Measurements from ENCODE around the gene CTNNB1.
A peak's percentile ranks its signal among the peaks of the same experiment; 100 is the strongest.

CTNNB1 gene

DNA sequence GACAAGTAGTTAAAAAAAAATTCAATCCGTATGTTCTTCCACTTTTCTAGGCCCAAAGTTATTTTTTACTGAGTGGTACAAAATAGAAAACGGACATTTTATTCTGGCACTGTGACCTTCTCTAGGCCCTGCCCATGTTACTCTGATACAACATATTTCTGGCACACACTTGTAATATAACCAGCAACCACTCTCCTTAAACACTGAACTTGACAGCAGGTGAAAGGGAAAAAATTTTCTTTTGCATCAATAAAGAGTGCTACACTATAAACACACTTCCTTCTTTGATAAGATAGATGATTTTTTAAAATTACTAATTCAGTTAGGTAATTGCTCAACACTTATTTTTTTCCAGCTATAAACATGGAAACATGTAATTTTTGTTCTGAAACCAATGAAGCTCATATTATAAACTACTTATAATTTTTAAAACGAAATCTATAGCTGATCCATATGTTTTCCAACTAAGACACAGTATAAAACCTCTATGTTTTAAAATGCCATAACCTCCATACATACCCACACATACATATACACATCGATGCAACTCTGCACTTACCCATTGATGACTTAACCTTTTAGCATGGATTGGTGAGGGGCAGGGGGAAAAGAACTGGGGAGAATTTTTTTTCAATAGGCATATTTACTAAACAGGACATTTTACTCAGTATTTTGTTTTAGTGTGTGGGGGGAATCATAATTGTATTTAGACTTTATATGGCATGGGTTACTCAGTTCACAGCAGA is 5.3 kb upstream of the CTNNB1 start:
- DNase-seq, result no peak

GRCh38 chr3:41194701-41195100 is 4.6 kb upstream of the CTNNB1 start:
- DNase-seq, result no peak

- no peak for DNase-seq
Observed at GRCh38 chr3:41195946-41196345, 3.4 kb upstream of the CTNNB1 start.

- no peak for DNase-seq
Observed at GRCh38 chr3:41196499-41197410, 2.5 kb upstream of the CTNNB1 start.

DNA sequence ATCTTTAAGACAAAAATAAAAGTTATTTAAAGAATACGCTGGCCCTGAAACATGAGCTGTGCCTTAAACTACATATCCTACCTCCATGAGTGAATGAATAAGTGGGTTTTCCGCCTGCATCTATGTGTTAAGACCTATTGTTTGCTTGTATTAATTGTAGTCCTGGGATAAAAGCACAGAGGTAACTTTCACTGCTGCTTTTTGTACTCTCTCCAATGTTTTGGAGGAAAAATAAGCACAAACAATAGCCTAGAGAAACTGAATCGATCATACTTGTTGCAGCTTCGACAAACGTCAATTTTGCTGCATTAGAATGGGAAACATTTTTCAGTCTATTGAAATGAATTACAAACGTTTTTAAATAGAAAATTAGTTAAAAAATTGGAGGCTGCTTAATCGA is 1.3 kb upstream of the CTNNB1 start:
- DNase-seq, result no peak

DNA sequence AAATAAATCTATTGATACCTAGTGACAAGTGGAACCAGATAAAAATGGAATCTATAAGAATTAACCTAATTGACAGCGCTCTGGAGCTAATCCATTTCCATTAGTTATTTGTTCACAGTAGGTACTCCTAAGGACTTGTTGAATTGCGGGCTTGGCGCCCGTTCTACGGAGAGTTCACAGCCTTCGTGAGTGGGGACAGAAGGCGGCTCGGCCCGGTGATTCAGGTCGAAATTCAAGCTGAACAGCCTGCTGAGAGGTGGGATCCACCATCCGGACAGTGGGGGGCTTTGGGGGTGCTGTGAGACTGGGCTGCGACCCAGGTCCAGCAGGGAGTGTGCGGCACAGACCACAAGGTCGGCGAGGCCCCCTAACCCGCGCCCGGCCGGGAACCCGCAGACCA is 779 bp upstream of the CTNNB1 start:
- peak; percentile 9 for DNase-seq

DNA sequence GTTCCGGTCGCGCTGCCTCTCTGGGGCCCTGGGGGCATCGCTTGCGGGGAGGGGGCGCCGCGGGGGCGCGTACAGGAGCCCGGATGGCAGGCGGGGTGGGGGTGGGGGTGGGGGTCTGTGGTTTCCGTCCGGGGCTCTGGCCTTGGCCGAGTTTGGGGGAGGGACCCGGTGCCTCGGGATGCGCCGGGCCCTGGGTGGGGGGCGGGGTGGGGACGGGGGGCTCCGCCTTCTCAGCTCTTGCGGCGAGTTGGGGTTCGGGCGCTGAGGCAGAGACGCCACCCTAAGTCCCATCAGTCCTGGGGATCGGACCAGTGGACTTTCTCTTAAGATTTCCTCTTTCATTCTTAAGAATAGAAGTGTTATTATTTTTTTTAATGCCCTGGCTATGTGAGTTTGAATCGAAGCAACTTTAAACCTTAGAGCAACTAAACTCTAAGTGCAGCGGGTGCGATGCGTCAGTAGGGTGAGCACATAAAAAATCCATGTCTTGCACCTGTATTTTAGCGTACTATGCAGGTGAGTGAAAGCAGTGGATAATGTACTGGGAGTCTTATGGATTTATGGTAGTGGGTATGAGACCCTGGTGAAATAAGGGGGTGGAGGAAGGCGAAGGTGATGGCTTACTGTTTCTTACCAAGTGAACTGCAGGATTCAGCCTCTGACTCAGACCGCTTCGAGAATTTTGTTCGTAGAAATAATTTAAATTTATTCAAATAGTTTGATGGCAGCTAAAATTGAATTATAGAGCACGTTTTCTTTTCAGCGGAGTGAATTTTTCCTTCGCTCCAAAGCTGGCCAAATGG is 762 bp downstream of the CTNNB1 start:
- no peak for DNase-seq

- DNase-seq, result no peak
Observed at GRCh38 chr3:41200669-41201021, 1.3 kb downstream of the CTNNB1 start.

GRCh38 chr3:41202075-41202833 is 2.9 kb downstream of the CTNNB1 start:
- DNase-seq, result no peak

- DNase-seq, result no peak
Observed at GRCh38 chr3:41202834-41203345, 3.6 kb downstream of the CTNNB1 start.

- DNase-seq, result no peak
Observed at GRCh38 chr3:41204369-41204768, 5.1 kb downstream of the CTNNB1 start.

- DNase-seq, result no peak
Observed at GRCh38 chr3:41205591-41205990, 6.3 kb downstream of the CTNNB1 start.

- no peak for DNase-seq
Observed at GRCh38 chr3:41207355-41207754, 8.1 kb downstream of the CTNNB1 start.

GRCh38 chr3:41208507-41209220 is 9.4 kb downstream of the CTNNB1 start:
- DNase-seq, result no peak

GRCh38 chr3:41209646-41210045 is 10.3 kb downstream of the CTNNB1 start:
- no peak for DNase-seq

DNA sequence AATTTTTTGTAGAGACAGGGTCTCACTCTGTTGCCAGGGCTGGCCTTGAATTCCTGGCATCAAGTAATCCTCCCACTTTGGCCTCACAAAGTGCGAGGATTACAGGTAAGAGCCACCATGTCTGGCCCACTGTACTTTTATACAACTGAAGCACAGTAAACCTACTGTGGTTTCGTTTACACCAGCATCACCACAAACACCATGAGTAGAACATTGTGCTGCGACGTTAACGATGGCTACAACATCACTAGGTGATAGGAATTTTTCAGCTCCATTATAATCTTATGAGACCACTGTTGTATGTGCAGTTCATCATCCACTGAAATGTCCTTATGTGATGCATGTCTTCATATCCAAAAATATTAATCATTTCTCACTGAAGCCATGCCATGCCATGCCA is 11.7 kb downstream of the CTNNB1 start:
- no peak for DNase-seq

GRCh38 chr3:41212088-41212487 is 12.8 kb downstream of the CTNNB1 start:
- DNase-seq, result no peak

- DNase-seq, result no peak
Observed at GRCh38 chr3:41213588-41213987, 14.3 kb downstream of the CTNNB1 start.

DNA sequence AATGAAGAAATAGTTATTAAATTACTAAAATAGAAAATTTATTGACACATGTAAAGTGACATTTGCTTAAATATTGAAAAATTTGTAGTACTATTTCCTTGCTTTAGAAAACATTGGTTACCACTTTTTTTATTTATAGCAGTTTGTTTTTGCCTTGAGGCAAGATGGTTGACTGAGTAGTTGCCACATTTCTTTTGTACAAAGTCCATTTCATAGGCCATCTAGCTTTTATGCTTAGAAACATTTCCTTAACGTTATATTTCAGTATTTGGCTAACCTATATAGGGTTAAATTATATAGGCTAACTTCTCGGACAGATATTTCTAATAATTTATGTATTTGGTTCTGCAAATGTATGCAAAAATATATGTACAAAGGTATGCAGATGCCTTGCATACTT is 17.1 kb downstream of the CTNNB1 start:
- DNase-seq, result no peak

- no peak for DNase-seq
Observed at GRCh38 chr3:41216993-41217392, 17.7 kb downstream of the CTNNB1 start.

DNA sequence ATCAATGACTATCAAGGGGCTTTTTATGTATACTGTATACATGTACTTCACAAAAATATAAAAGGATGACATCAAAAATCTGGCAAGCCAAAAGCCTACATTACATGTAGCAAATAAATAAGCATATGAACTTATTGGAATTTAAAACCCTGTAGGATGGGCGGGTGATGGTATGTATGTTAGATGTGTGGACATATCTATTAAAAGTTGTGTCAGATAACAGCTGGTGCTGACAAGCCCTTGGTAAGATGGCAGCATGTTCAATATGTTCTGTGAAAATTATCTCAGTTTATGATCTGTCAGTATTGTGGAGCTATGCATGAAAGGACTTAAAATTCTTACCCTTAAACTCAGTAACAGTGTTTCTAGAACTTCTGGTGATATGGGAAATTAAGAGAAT is 20.1 kb downstream of the CTNNB1 start:
- no peak for DNase-seq
